Liver (tissue), 3 donors: ENCODE measurements around the gene RALB.

ENCODE experiments used
- JUND ChIP-seq, 2 donors: IDR thresholded peaks; 2 replicates each; pipeline ENCODE4 v1.6.1; 2016; ENCODE audit warnings: antibody characterized with exemption in 2 of 2
- RXRA ChIP-seq, 2 donors: IDR thresholded peaks; 2 replicates each; pipeline ENCODE4 v1.6.1; 2017 to 2018; ENCODE audit warnings: antibody characterized with exemption in 2 of 2, mild to moderate bottlenecking in 1 of 2
- SP1 ChIP-seq: IDR thresholded peaks from 2 replicates; pipeline ENCODE4 v1.6.1; 2018; ENCODE audit warnings: antibody characterized with exemption, mild to moderate bottlenecking
- TAF1 ChIP-seq: conservative IDR thresholded peaks from 2 replicates; pipeline ENCODE4 v1.6.1; 2016; ENCODE audit warnings: antibody characterized with exemption, mild to moderate bottlenecking
- TF ChIP-seq, protein P1 (sequence below): fragments of 150-350 bp; IDR thresholded peaks from 2 replicates; pipeline ENCODE4 v1.5.1; 2017; ENCODE audit warnings: improper control_type of control experiment, low read depth, low read length; ENCODE audit not compliant: missing input control
- donor health status: healthy.
- donor health status: healthy.

DNA sequence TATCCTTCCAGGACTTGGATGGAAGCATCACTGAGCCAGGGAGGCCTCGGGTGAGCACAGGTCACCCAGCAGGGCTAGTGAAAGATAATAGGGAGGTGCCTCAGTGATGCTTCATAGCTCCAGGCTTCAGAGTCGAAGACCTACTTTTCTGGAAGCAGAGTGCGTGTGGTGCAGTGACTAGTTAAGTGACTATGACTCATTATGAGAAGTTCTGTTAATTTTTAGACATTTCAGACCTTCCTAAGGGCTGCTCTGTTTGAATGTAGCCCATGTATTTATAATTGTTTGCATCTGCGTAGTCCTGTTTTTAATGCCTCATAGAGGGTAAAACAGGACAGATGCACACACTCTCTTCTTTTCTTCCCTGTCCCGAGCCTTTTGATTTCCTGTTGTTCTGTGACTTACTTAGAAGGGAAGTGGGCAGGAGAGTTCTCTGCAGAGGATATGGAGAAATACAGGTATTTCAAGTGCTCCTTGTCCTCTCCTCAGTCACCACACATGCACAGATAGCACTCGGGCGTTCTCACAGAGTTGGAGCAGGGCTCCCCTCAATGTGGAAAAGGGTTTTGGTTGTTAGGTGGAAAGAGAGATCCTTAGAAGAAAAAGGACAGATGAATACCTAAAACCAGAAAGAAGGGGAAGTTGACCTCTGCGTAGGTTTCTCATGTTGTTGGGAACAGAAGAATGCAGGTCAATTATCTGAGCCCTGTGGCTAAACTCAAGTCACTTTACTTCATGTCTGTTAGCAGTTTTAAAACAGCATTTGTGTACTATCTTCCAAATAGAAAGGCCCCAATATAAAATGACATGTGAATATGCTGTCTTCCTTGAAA is 34.7 kb downstream of the RALB start:
- TF ChIP-seq SP1: no peak
- TF ChIP-seq, protein P1, sequence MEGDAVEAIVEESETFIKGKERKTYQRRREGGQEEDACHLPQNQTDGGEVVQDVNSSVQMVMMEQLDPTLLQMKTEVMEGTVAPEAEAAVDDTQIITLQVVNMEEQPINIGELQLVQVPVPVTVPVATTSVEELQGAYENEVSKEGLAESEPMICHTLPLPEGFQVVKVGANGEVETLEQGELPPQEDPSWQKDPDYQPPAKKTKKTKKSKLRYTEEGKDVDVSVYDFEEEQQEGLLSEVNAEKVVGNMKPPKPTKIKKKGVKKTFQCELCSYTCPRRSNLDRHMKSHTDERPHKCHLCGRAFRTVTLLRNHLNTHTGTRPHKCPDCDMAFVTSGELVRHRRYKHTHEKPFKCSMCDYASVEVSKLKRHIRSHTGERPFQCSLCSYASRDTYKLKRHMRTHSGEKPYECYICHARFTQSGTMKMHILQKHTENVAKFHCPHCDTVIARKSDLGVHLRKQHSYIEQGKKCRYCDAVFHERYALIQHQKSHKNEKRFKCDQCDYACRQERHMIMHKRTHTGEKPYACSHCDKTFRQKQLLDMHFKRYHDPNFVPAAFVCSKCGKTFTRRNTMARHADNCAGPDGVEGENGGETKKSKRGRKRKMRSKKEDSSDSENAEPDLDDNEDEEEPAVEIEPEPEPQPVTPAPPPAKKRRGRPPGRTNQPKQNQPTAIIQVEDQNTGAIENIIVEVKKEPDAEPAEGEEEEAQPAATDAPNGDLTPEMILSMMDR: no peak
- no peak for TF ChIP-seq RXRA (IDR thresholded peaks at IDR 0.05)
- no peak for TF ChIP-seq JUND (IDR thresholded peaks at IDR 0.05)
- no peak for TF ChIP-seq TAF1
